HG02852 (cell line): ENCODE data around the gene ACKR3.
A peak's percentile ranks its signal among the peaks of the same experiment; 100 is the strongest.

Experiments
- ATAC-seq: cut with Tn5 transposase; IDR thresholded peaks from one replicate; pipeline ENCODE4 v1.9.1; 2021; ENCODE audit warnings: mild to moderate bottlenecking, moderate library complexity; ENCODE audit not compliant: unreplicated experiment

Gene ACKR3

DNA sequence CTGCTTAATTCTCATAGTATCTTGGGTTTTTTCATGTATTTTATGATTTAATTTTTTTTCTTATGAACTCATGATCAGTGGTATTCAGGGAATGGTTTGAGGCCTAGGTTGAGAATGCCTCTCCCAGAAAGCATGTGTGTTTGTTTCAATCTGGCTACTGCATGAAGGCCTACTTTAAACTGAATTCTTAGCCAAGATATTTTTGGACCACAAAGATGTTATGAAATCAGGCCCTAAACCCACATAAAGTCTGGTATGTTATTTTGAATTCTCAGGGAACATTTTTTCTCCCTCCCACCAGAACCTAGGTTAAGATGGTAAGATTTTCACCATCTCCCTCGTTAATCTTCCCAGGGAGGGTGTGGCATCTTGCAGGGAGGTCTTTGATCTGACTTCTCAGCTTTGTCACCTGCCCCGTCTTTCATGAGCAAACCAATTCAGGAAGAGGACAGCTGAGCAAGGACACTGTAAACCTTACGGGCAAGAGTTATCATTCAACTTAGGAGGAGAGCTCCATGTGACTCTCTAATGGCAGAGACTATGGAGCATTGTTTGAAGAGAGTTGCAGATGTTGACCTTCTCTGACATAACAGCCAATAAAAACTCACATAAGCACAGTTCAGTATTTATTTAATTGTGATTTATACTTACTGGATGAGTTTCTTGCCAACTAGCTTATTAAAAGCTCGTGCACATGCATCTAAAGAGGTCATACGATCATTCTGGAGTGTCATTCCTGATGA, 21.3 kb upstream of the ACKR3 start:
- ATAC-seq: no peak

DNA sequence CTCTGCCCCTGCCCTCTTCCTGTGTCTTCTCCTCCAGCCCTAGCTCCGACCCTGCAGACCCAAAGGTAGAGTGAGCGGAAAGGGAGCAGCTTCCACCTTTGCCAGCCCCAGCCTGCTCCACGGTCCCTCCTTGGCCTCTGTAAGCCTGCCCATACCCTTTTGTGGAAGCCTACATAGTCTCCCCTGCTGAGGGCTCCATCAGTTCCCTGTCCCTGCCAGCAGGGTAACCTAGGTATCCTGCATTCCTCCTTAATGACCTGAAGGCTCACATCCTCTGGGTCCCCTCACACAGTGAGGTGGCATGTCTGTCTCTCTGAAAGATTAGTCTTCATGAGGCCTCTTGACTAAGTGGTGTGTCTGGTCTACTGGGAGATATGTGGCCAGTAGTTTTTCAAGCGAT, 20.5 kb upstream of the ACKR3 start:
- no peak for ATAC-seq

- ATAC-seq: no peak
These were observed 19.3 kb upstream of the ACKR3 start for GRCh38 chr2:236550290-236550689.

DNA sequence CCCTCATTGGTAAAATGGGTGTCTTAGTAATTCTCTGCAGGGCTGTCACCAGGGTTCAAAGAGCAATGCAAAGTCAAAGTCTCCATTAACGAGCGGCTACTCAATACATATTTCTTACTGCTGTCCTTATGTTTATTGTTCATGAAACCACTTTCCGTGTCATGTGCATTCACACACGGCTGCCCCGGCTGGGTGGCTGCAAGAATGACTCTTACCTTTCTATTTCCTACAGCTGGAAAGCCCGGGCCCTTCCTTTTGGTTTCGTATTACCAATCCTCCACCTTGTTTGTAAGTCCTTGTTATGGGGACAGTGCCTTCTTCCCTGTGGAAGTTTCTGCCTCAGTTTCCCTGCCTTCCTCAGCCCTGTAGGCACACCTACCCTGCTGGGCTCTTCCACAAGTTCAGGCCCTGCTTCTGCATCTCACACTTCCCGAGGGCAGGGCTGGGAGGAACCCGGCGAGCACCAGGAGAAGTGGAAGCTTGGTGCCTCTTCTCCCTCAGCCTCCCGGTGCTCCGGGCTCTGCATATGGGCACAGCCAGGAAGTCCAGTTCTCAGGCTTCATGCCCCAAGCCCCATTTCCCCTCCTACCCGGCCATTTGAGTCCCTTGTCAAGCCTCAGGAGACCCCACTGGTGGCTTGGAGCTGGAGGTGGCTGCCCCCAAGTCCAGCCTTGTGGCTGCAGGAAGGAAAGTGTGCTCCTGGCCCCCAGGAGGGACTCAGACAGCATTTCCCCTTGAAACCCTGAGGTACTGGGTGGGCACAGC, 18.7 kb upstream of the ACKR3 start:
- peak; percentile 55 for ATAC-seq

- ATAC-seq: peak; percentile 39
These were observed 18.0 kb upstream of the ACKR3 start for GRCh38 chr2:236551471-236552211.

DNA sequence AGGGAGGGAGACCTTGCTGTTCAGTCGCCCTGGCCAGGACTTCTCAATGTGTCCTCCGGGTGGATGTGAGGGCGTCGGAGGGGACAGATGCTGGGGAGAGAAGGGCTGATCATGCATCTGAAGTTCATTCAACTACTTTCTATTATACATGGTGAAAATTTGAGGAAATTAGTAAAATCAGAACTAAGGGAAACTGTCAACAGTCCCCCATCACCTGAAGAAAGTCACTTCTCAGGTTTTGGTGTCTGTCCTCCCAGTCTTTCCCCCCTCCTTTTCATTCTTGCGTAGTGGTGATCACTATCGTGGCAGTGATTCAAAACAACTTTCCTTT, 17.4 kb upstream of the ACKR3 start:
- ATAC-seq: peak; percentile 29

- ATAC-seq: no peak
These were observed 16.9 kb upstream of the ACKR3 start for GRCh38 chr2:236552581-236553363.

GRCh38 chr2:236553522-236553921, 16.1 kb upstream of the ACKR3 start:
- no peak for ATAC-seq

DNA sequence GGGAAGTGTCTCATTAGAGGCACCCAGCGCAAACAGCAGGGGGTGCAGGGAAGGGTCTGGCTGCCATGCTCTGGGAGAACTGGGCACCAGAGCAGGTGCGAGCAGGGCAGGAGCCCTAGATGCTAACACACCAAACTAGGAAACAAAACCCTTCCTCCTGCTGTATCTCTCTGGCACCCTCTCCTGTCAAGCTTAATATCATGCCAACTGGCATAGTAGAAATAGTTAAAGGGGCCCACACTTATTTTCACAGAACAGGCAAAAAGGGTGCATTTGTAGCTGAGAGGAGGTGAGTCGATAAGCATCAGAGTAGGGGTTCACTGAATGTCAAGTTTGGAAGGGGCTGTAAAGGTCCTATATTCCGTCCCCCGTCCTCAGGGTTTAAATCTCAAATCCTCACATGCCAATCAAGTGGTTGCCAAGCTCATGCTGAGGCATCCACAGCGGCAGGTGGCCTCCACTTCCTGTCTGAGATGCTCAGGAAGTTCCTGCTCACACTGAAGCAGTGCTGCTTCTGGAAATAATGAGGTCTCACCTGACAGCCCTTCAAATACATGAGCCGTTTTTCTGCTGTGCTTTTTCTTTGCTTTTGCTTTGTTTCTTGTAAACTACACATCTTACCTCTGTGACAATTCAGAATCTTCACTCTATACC, 14.9 kb upstream of the ACKR3 start:
- no peak for ATAC-seq

- no peak for ATAC-seq
These were observed 14.1 kb upstream of the ACKR3 start for GRCh38 chr2:236555481-236555880.

- ATAC-seq: no peak
These were observed 12.2 kb upstream of the ACKR3 start for GRCh38 chr2:236557306-236558030.

DNA sequence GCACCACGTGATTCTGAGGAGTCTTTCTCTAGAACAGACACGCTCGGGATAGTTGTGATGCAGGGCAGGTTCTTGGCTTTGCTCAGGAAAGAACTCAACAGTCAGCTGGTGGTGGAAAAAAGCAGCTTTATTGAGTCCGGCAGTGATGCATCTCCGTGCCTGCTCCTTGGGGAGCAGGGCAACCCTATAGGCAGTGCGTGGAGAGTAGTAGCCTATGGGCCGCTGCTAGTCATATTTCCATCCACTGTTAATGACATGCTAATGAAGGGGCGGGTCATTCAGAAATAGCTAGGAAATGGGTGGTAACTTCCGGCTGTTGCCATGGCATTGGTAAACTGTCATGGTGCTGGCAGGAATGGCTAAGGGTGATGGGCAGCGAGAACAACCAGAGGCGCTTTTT, 11.6 kb upstream of the ACKR3 start:
- no peak for ATAC-seq

GRCh38 chr2:236558993-236559978, 10.3 kb upstream of the ACKR3 start:
- ATAC-seq: peak; percentile 58

DNA sequence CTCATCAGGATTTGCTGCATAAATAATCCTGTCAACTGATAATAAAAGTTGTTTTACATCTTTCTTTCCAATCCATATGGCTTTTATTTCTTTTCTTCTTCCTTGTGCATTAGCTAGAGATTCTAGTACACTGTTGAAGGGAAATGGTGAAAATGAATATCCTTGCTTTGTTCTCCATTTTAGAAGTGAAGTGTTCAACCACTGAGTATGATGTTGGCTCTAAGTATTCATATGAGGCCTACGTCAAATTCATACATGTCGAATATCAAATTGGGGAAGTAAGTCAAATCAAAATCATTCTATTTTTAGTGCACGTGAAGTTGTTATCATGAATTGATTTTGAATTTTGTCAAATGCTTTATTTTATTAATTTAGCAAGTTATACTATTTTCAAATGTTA, 7.8 kb upstream of the ACKR3 start:
- ATAC-seq: no peak

DNA sequence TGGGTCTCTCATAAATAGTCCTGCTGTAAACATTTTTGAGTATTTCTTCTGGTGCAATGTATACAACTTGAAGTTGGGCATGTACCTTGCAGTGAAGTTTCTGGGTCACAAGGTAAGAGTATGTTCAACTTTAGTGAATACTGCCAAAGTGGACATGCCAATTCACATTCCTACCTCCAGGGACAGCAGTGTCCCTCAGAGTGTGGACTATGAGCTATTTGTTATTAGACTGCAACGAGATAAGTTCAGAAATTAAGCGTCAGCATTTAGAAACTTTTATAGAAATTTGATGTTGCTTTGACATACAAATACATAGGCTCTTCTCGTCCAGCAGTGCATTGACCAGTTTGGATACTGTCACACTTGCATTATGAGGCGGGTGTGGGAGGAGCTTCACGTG, 7.2 kb upstream of the ACKR3 start:
- ATAC-seq: no peak

DNA sequence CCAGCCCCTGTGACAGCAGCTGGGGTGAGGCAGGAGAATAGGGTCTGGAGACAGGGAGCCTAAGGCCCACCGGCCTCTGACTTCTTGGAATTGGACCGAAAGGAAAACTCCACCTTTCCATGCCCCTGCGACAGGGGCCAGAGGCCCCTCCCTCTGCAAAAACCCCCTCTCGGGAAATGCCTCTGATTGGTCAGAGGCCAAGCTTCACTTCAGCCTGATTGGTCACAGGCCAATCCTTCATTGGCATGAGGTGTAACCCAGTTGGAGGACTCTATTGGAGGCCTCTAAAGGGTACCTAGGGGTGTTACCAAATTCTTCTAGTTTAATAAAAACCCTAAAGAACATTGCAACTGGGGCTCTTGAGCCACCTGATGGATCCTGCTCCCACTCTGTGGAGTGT, 5.7 kb upstream of the ACKR3 start:
- ATAC-seq: no peak

GRCh38 chr2:236565212-236565611, 4.4 kb upstream of the ACKR3 start:
- ATAC-seq: no peak

DNA sequence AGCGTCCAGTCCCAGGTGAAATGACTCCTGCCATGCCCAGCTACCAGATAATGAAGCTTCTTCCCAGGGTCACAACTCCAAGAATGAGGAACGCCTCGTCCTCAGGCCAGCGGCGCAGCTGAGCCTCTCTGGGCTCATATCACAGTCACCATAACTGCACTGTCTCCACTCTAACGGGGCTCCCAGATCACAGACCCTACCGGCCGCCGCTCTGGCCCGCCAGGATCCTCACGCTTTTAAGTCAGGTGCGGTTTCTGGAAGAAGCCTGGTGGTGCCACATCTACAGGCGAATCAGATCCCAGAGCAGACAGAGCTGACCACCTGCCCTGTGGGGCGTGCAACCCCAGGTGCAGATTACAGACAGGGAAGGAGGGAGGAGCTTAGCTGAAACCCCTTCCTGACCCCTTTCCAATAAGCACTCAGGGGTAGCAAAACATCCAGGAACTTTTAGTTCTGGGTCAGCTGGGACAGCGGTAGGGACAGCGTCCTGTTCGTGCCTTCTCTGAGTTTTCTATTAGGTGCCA, 3.7 kb upstream of the ACKR3 start:
- no peak for ATAC-seq

DNA sequence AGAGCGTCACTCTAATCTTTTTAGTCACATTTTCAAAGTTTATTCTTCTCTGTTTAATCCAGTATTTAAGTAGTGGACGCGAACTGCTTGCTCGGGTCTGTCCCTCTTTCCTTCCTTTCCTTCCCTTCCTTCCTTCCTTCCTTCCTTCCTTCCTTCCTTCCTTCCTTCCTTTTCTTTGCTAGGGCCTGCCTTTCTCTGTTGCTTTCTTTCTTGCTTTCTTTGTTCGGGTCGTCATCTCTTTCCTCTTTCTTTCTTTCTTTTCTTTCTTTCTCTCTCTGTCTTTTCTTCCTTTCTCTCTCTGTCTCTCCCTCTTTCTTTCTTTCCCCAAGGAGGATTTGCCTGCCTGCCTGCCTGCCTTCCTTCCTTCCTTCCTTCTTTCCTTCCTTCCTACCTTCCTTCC, 3.0 kb upstream of the ACKR3 start:
- no peak for ATAC-seq
